ENCODE results near the gene MAPK6.
"Not testable (repeated sequence)": the region's sequence is repeated elsewhere in the genome, so short reads cannot be mapped to it uniquely, and the experiment has no call there.

Gene MAPK6

DNA sequence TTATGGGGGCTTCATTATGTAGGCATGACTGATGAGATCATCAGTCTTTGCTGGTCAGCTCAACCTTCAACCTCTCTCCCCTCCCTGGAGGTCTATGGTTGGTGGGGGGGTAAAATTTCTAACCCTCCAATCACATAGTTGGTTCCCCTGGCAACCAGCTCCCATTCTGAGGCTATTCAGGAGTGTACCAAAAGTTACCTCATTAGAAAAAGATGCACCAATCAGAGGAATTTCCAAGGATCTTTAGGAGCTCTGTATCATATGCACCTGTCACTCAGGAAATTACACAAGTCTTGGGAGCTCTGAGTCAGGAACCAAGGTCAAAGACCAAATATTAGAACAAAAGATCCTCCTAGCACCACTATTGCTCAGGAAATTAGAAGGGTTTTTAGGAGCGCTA, 26.1 kb upstream of the MAPK6 start:
- H3K27ac ChIP-seq (ENCODE audit: low read depth, low read length), result no peak overlapping the region
- H3K9ac ChIP-seq (ENCODE audit: low read length), result no peak overlapping the region
- H3K4me1 ChIP-seq (ENCODE audit: control insufficient read depth, insufficient read depth, low read length), result no peaks in the 10 kb centered on the region
- H3K36me3 ChIP-seq (ENCODE audit: control insufficient read depth, insufficient read depth, low read length), result no peaks in the 10 kb centered on the region
- no peaks in the 10 kb centered on the region for H3K9me3 ChIP-seq (ENCODE audit: control insufficient read depth, insufficient read depth, low read depth, low read length)
- no peak overlapping the region for H3K4me3 ChIP-seq (ENCODE audit: low read depth, low read length)
- H3K27me3 ChIP-seq (ENCODE audit: control insufficient read depth, insufficient read depth, low read length), result no peaks in the 10 kb centered on the region

DNA sequence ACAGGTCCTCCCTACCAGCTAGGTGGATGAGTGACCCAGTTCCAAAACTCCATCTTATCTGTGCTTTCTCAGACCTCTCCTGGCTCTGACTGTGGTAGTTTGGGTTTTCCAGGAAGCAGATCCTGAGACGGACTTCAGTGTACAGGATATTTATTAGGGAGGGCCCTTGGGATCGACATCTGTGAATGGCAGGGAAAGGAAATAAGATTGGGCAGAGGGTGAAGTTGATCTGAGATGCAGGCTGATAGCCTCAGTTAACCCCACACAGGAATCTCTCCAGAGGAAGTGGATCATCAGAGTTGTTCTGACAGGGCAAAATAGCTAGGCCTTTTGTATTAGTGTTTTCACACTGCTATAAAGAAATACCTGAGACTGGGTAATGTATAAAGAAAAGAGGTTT, 16.7 kb upstream of the MAPK6 start:
- Histone ChIP-seq H3K36me3 (ENCODE audit: control insufficient read depth, insufficient read depth, low read length) (no peaks in the 10 kb centered on the region), H3K4me1 (ENCODE audit: control insufficient read depth, insufficient read depth, low read length) (no peaks in the 10 kb centered on the region), H3K4me3 (ENCODE audit: low read depth, low read length) (no peak overlapping the region), H3K9me3 (ENCODE audit: control insufficient read depth, insufficient read depth, low read depth, low read length) (no peaks in the 10 kb centered on the region), H3K27me3 (ENCODE audit: control insufficient read depth, insufficient read depth, low read length) (no peaks in the 10 kb centered on the region), H3K27ac (ENCODE audit: low read depth, low read length) (no peak overlapping the region), H3K9ac (ENCODE audit: low read length) (no peak overlapping the region)

- H3K9me3 ChIP-seq (ENCODE audit: control insufficient read depth, insufficient read depth, low read depth, low read length); H3K27ac ChIP-seq (ENCODE audit: low read depth, low read length); H3K9ac ChIP-seq (ENCODE audit: low read length); H3K4me1 ChIP-seq (ENCODE audit: control insufficient read depth, insufficient read depth, low read length); H3K4me3 ChIP-seq (ENCODE audit: low read depth, low read length); H3K27me3 ChIP-seq (ENCODE audit: control insufficient read depth, insufficient read depth, low read length); H3K36me3 ChIP-seq (ENCODE audit: control insufficient read depth, insufficient read depth, low read length): not testable (repeated sequence)
Measured at GRCh38 chr15:52003089-52003488, 15.9 kb upstream of the MAPK6 start.

DNA sequence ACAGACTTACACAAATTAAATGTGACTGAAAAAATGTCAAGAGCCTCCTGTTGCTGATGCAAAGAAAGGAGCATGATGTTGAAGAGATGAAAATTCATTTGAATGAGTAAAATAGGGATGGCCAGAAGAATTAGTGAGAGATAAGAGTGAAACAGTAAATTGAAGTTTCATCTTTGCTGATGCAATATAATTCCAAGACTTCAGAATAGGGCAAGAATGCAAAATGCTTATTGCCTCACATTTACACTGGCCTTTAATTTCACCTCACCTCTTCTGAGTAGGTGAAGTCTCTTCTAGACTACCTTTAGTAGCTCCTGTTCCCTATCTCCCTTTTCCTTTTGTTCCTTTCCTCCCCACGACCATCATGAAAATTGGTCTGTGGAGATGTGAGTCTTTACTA, 15.3 kb upstream of the MAPK6 start:
- no peak overlapping the region for H3K4me3 ChIP-seq (ENCODE audit: low read depth, low read length)
- H3K4me1 ChIP-seq (ENCODE audit: control insufficient read depth, insufficient read depth, low read length), result peaks cover 6% of the 10 kb centered on the region; the same call in 1 of the 2 replicates

GRCh38 chr15:52004806-52005205, 14.2 kb upstream of the MAPK6 start:
- H3K36me3 ChIP-seq (ENCODE audit: control insufficient read depth, insufficient read depth, low read length), result no peaks in the 10 kb centered on the region
- H3K9me3 ChIP-seq (ENCODE audit: control insufficient read depth, insufficient read depth, low read depth, low read length), result no peaks in the 10 kb centered on the region
- no peak overlapping the region for H3K9ac ChIP-seq (ENCODE audit: low read length)
- no peak overlapping the region for H3K27ac ChIP-seq (ENCODE audit: low read depth, low read length)
- H3K27me3 ChIP-seq (ENCODE audit: control insufficient read depth, insufficient read depth, low read length), result no peaks in the 10 kb centered on the region
- peaks cover 11% of the 10 kb centered on the region; the same call in 1 of the 2 replicates for H3K4me1 ChIP-seq (ENCODE audit: control insufficient read depth, insufficient read depth, low read length)
- H3K4me3 ChIP-seq (ENCODE audit: low read depth, low read length), result no peak overlapping the region

More for the DNA sequence above, 15.3 kb upstream of the MAPK6 start:
- Histone ChIP-seq H3K27me3 (ENCODE audit: control insufficient read depth, insufficient read depth, low read length) (no peaks in the 10 kb centered on the region), H3K27ac (ENCODE audit: low read depth, low read length) (no peak overlapping the region), H3K36me3 (ENCODE audit: control insufficient read depth, insufficient read depth, low read length) (no peaks in the 10 kb centered on the region), H3K9me3 (ENCODE audit: control insufficient read depth, insufficient read depth, low read depth, low read length) (no peaks in the 10 kb centered on the region), H3K9ac (ENCODE audit: low read length) (no peak overlapping the region)

- Histone ChIP-seq H3K27ac (ENCODE audit: low read depth, low read length) (no peak overlapping the region), H3K36me3 (ENCODE audit: control insufficient read depth, insufficient read depth, low read length) (no peaks in the 10 kb centered on the region)
Measured at GRCh38 chr15:52005748-52006701, 13.0 kb upstream of the MAPK6 start.

GRCh38 chr15:52006702-52007340, 12.2 kb upstream of the MAPK6 start:
- Histone ChIP-seq H3K9ac (ENCODE audit: low read length) (no peak overlapping the region), H3K4me1 (ENCODE audit: control insufficient read depth, insufficient read depth, low read length) (peaks cover 11% of the 10 kb centered on the region; the same call in 1 of the 2 replicates), H3K27me3 (ENCODE audit: control insufficient read depth, insufficient read depth, low read length) (no peaks in the 10 kb centered on the region), H3K27ac (ENCODE audit: low read depth, low read length) (no peak overlapping the region), H3K4me3 (ENCODE audit: low read depth, low read length) (no peak overlapping the region), H3K9me3 (ENCODE audit: control insufficient read depth, insufficient read depth, low read depth, low read length) (no peaks in the 10 kb centered on the region), H3K36me3 (ENCODE audit: control insufficient read depth, insufficient read depth, low read length) (no peaks in the 10 kb centered on the region)

More at GRCh38 chr15:52005748-52006701, 13.0 kb upstream of the MAPK6 start:
- no peak overlapping the region for H3K4me3 ChIP-seq (ENCODE audit: low read depth, low read length)
- no peaks in the 10 kb centered on the region for H3K27me3 ChIP-seq (ENCODE audit: control insufficient read depth, insufficient read depth, low read length)
- no peaks in the 10 kb centered on the region for H3K9me3 ChIP-seq (ENCODE audit: control insufficient read depth, insufficient read depth, low read depth, low read length)
- peaks cover 11% of the 10 kb centered on the region; the same call in 1 of the 2 replicates for H3K4me1 ChIP-seq (ENCODE audit: control insufficient read depth, insufficient read depth, low read length)
- H3K9ac ChIP-seq (ENCODE audit: low read length), result no peak overlapping the region

- Histone ChIP-seq H3K4me1 (ENCODE audit: control insufficient read depth, insufficient read depth, low read length) (peaks cover 11% of the 10 kb centered on the region; the same call in 1 of the 2 replicates), H3K27me3 (ENCODE audit: control insufficient read depth, insufficient read depth, low read length) (no peaks in the 10 kb centered on the region), H3K4me3 (ENCODE audit: low read depth, low read length) (no peak overlapping the region), H3K36me3 (ENCODE audit: control insufficient read depth, insufficient read depth, low read length) (no peaks in the 10 kb centered on the region), H3K27ac (ENCODE audit: low read depth, low read length) (no peak overlapping the region), H3K9ac (ENCODE audit: low read length) (no peak overlapping the region), H3K9me3 (ENCODE audit: control insufficient read depth, insufficient read depth, low read depth, low read length) (no peaks in the 10 kb centered on the region)
Measured at GRCh38 chr15:52008359-52008697, 10.7 kb upstream of the MAPK6 start.

- H3K4me3 ChIP-seq (ENCODE audit: low read depth, low read length), result no peak overlapping the region
Measured at GRCh38 chr15:52008698-52009434, 10.2 kb upstream of the MAPK6 start.

DNA sequence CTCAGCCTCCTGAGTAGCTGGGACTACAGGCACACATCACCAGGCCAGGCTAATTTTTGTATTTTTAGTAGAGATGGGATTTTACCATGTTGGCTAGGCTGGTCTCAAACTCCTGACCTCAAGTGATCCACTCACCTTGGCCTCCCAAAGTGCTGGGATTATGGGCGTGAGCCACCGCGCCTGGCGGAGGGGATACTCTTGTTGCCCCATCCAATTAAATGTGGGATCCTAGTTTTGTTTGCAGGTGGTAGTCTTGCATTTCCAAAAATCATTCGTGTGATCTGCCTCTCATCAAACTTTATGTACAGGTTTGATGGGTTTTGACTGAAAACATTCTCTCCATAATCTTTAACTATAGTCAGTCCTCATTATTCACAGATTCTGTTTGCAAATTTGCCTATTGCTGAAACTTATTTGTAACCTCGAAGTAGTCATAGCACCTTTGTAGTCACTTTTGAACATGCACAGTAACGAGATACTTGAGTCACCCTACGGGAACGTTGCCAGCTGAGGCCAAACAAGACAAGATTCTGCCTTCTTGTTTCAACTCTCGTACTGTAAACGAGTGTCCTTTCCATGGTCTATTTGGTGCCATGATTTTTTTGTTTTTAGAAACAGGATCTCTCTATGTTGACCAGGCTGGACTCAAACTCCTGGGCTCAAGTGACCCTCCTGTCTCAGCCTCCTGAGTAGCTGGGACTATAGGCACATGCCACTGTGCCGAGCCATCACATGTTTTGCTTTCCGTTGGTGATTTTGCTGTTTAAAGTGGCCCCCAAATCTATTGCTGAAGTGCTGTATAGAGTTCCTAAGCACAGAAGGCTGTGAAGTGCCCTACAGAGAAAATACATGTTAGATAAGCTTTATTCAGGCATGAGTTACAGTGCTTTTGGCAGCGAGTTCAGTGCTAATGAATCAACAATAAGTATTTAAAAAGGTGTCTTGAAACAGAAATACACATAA, 8.1 kb upstream of the MAPK6 start:
- Histone ChIP-seq H3K4me1 (ENCODE audit: control insufficient read depth, insufficient read depth, low read length) (peaks cover 11% of the 10 kb centered on the region; the same call in 1 of the 2 replicates), H3K9me3 (ENCODE audit: control insufficient read depth, insufficient read depth, low read depth, low read length) (no peaks in the 10 kb centered on the region), H3K9ac (ENCODE audit: low read length) (no peak overlapping the region), H3K27ac (ENCODE audit: low read depth, low read length) (no peak overlapping the region), H3K4me3 (ENCODE audit: low read depth, low read length) (no peak overlapping the region), H3K27me3 (ENCODE audit: control insufficient read depth, insufficient read depth, low read length) (no peaks in the 10 kb centered on the region), H3K36me3 (ENCODE audit: control insufficient read depth, insufficient read depth, low read length) (no peaks in the 10 kb centered on the region)

More at GRCh38 chr15:52008698-52009434, 10.2 kb upstream of the MAPK6 start:
- no peaks in the 10 kb centered on the region for H3K36me3 ChIP-seq (ENCODE audit: control insufficient read depth, insufficient read depth, low read length)
- H3K9me3 ChIP-seq (ENCODE audit: control insufficient read depth, insufficient read depth, low read depth, low read length), result no peaks in the 10 kb centered on the region
- no peaks in the 10 kb centered on the region for H3K27me3 ChIP-seq (ENCODE audit: control insufficient read depth, insufficient read depth, low read length)
- H3K27ac ChIP-seq (ENCODE audit: low read depth, low read length), result no peak overlapping the region
- H3K4me1 ChIP-seq (ENCODE audit: control insufficient read depth, insufficient read depth, low read length), result peaks cover 11% of the 10 kb centered on the region; the same call in 1 of the 2 replicates
- no peak overlapping the region for H3K9ac ChIP-seq (ENCODE audit: low read length)
